A549 (cell line): ENCODE results near the gene RNF183. TPM values are rescaled to one million over a fixed set of nuclear protein-coding genes. Genes with fewer than 3 reads are reported as not detected.
A peak's percentile ranks its signal among the peaks of the same experiment; 100 is the strongest.

Source experiments
- ATAC-seq, 2 experiments: fragments of 200-7000 bp in 1 of 2; fragments of >200 bp in 1 of 2; cut with Nextera tagmentation in 1 of 2; cut with Tn5 transposase in 1 of 2; 3 replicates each; pipeline versions ENCODE4 v1.8.0 to v1.9.1; 2018 to 2020; ENCODE audit warnings: mild to moderate bottlenecking in 1 of 2, moderate library complexity in 1 of 2
- CTCF ChIA-PET: fragments of 300-600 bp; sonication (Branson Sonifier 250); formaldehyde crosslinking; extraction: SDS; loops from one replicate; lab custom pipeline; 2021; ENCODE audit warnings: antibody characterized with exemption, inconsistent platforms; lab: Yijun Ruan, JAX
- POLR2A ChIA-PET: fragments of 350-600 bp; formaldehyde crosslinking; extraction: SDS; loops from one replicate; lab custom pipeline; 2021; ENCODE audit warnings: antibody characterized with exemption, inconsistent platforms; lab: Yijun Ruan, JAX
- DNase-seq, 2 experiments: peaks; one replicate each; pipeline versions ENCODE4 v3.0.0 to v3.0.0-alpha.2; 2011 to 2016; ENCODE audit warnings: low read depth in 1 of 2, low spot score in 1 of 2
- FAIRE-seq: peaks from 2 replicates; lab custom pipeline; 2011; peaks lifted over from hg19 to GRCh38; lab: Jason Lieb, UNC
- H3K27ac ChIP-seq, 2 experiments: fragments of >200 bp; sonication (Bioruptor Twin); formaldehyde crosslinking; 3 replicates each; pipeline ENCODE4 v1.5.1; 2016 to 2017
- H3K4me1 ChIP-seq: fragments of >200 bp; sonication (Bioruptor Twin); formaldehyde crosslinking; 3 replicates; pipeline ENCODE4 v1.6.1; 2016
- H3K4me2 ChIP-seq: fragments of >200 bp; sonication (Bioruptor Twin); formaldehyde crosslinking; 3 replicates; pipeline ENCODE4 v1.6.1; 2016
- H3K4me3 ChIP-seq: fragments of >200 bp; sonication (Bioruptor Twin); formaldehyde crosslinking; 3 replicates; pipeline ENCODE4 v1.5.1; 2016
- H3K9me3 ChIP-seq: fragments of >200 bp; sonication (Bioruptor Twin); formaldehyde crosslinking; 3 replicates; pipeline ENCODE4 v1.6.1; 2016
- BCL3 ChIP-seq: fragments of >200 bp; sonication (Bioruptor Twin); formaldehyde crosslinking; IDR thresholded peaks from 3 replicates; pipeline ENCODE4 v1.6.1; 2016
- CBX2 ChIP-seq: fragments of 200-600 bp; sonication (generic); IDR thresholded peaks from 2 replicates; pipeline ENCODE4 v1.6.1; 2016; ENCODE audit warnings: low read depth, mild to moderate bottlenecking, borderline replicate concordance
- CHD4 ChIP-seq: fragments of 200-600 bp; sonication (generic); IDR thresholded peaks from 2 replicates; pipeline ENCODE4 v1.6.1; 2016; ENCODE audit warnings: antibody characterized with exemption, mild to moderate bottlenecking, borderline replicate concordance
- E2F6 ChIP-seq: IDR thresholded peaks from 2 replicates; pipeline ENCODE4 v1.6.1; 2012; ENCODE audit warnings: low read depth, borderline replicate concordance
- ESRRA ChIP-seq: fragments of 150-350 bp; IDR thresholded peaks from 2 replicates; pipeline ENCODE4 v1.6.1; 2014; ENCODE audit warnings: mild to moderate bottlenecking, low read length, borderline replicate concordance
- GATA3 ChIP-seq: IDR thresholded peaks from 2 replicates; pipeline ENCODE4 v1.6.1; 2012; ENCODE audit warnings: borderline replicate concordance
- HOXB13 ChIP-seq: fragments of 250-450 bp; sonication (Bioruptor Pico); IDR thresholded peaks from 2 replicates; pipeline ENCODE4 v1.5.0; 2020; ENCODE audit warnings: low read depth, mild to moderate bottlenecking, moderate library complexity
- JUN ChIP-seq, 2 experiments: fragments of >200 bp; sonication (Bioruptor Twin); formaldehyde crosslinking; IDR thresholded peaks; 2 replicates in 1 of 2; 3 replicates in 1 of 2; pipeline ENCODE4 v1.6.1; 2016 to 2017
- KDM5A ChIP-seq: fragments of 200-600 bp; sonication (generic); IDR thresholded peaks from 2 replicates; pipeline ENCODE4 v1.6.1; 2016; ENCODE audit warnings: antibody characterized with exemption, mild to moderate bottlenecking
- MAFK ChIP-seq: fragments of 450-650 bp; IDR thresholded peaks from 2 replicates; pipeline ENCODE4 v1.6.1; 2014; ENCODE audit not compliant: partially characterized antibody
- MAX ChIP-seq: IDR thresholded peaks from 2 replicates; pipeline ENCODE4 v1.6.1; 2012
- MYC ChIP-seq: IDR thresholded peaks from 2 replicates; pipeline ENCODE4 v1.6.1; 2012; ENCODE audit warnings: mild to moderate bottlenecking, inconsistent platforms, low read length, improper control_type of control experiment, borderline replicate concordance
- POLR2A ChIP-seq: IDR thresholded peaks from 2 replicates; pipeline ENCODE4 v1.6.1; 2012; ENCODE audit warnings: mild to moderate bottlenecking, low read length
- POLR2AphosphoS2 ChIP-seq: conservative IDR thresholded peaks from 2 replicates; pipeline ENCODE4 v1.6.1; 2012; ENCODE audit warnings: low read length, improper control_type of control experiment, inconsistent platforms
- RAD21 ChIP-seq, 2 experiments: fragments of >200 bp in 1 of 2; sonication (Bioruptor Twin) in 1 of 2; formaldehyde crosslinking in 1 of 2; IDR thresholded peaks in 1 of 2; conservative IDR thresholded peaks in 1 of 2; 2 replicates in 1 of 2; 3 replicates in 1 of 2; pipeline ENCODE4 v1.6.1; 2012 to 2018; ENCODE audit warnings: inconsistent platforms in 1 of 2
- RFX5 ChIP-seq: fragments of 450-650 bp; IDR thresholded peaks from 2 replicates; pipeline ENCODE4 v1.7.1; 2014; ENCODE audit warnings: antibody characterized with exemption, mild to moderate bottlenecking, moderate library complexity
- SMC3 ChIP-seq: fragments of >200 bp; sonication (Bioruptor Twin); formaldehyde crosslinking; IDR thresholded peaks from 3 replicates; pipeline ENCODE4 v1.6.1; 2018; ENCODE audit warnings: inconsistent platforms
- SREBF2 ChIP-seq: fragments of 450-650 bp; IDR thresholded peaks from 2 replicates; pipeline ENCODE4 v1.6.1; 2014; ENCODE audit warnings: mild to moderate bottlenecking, moderate library complexity
- TP53 ChIP-seq: fragments of 250-450 bp; sonication (Bioruptor Pico); IDR thresholded peaks from 2 replicates; pipeline ENCODE4 v1.5.0; 2021; ENCODE audit warnings: mild to moderate bottlenecking, moderate library complexity
- ZC3H11A ChIP-seq: fragments of 450-650 bp; IDR thresholded peaks from 2 replicates; pipeline ENCODE4 v1.6.1; 2014; ENCODE audit warnings: antibody characterized with exemption, mild to moderate bottlenecking
- ZFP36 ChIP-seq: fragments of 450-650 bp; IDR thresholded peaks from 2 replicates; pipeline ENCODE4 v1.6.1; 2014; ENCODE audit warnings: borderline replicate concordance; ENCODE audit not compliant: partially characterized antibody
- WGBS: methylation state at CpG from one replicate; pipeline ENCODE4 v1.1.6; 2017; ENCODE audit errors: missing lambda C conversion rate; 5-methylcytosine and 5-hydroxymethylcytosine counted together
- polyA plus RNA-seq, 4 experiments: library from polyadenylated mRNA; depleted of rRNA in 3 of 4; stranded (reverse); fragments of >200 nt; fragmentation: RNase III in 1 of 4; extraction: RNeasy Plus Mini Kit Qiagen cat#74134 plus additional on column Dnase treatment in 1 of 4; gene quantifications; 2 replicates in 3 of 4; 3 replicates in 1 of 4; pipeline ENCODE4 v1.2.3, GENCODE V29; 2011 to 2017

The RNF183 gene
- polyA plus RNA-seq, 2 of the 4 experiments (the other 2 are of a cell fraction), result 0.13 TPM; not detected in 1

- Histone ChIP-seq H3K4me2 (no peak overlapping the region), H3K27ac (no peak overlapping the region), H3K4me1 (0 out of 3 replicates have a peak, but pooled peaks cover 4% of the 10 kb centered on the region), H3K4me3 (no peak overlapping the region), H3K9me3 (no peaks in the 10 kb centered on the region)
- DNase-seq (no peak), ATAC-seq (no peak), FAIRE-seq (no peak)
- ChIA-PET POLR2A (no interaction called here), CTCF (interaction anchor here (1.5 to 2.6 kb wide), 2 partner anchors 60 to 68 kb away, joined by 3 to 14 read pairs; partner anchors contain the start of gene ALAD)
- TF ChIP-seq HOXB13 (CRISPR knock-in tag) (no peak), SREBF2 (no peak), ESRRA (no peak), MAX (no peak), CHD4 (no peak)
- 76% methylated on average over 9 of the region's 9 CpGs for WGBS
These were observed 38.7 kb upstream of the RNF183 start for GRCh38 chr9:113341712-113342410.

GRCh38 chr9:113340011-113340699 is 37.0 kb upstream of the RNF183 start, which contains the start of gene WDR31:
TSS of gene WDR31 (minus strand) at chr9:113340275. CDS start at chr9:113332022, 8,253 bp downstream.
- Histone ChIP-seq H3K9me3 (no peaks in the 10 kb centered on the region), H3K4me2 (peak within 1 kb of the TSS; percentile 89), H3K4me3 (peak within 1 kb of the TSS; percentile 51), H3K27ac (peak within 1 kb of the TSS; percentile 69 to 91), H3K4me1 (0 out of 3 replicates have a peak, but pooled peaks cover 4% of the 10 kb centered on the region)
- WGBS, result 1% methylated on average over 18 of the region's 46 CpGs
- POLR2A ChIA-PET, result interaction anchor here (0.5 to 1.8 kb wide), 13 partner anchors 10 to 336 kb away, joined by 3 to 29 read pairs (median 8); partner anchors contain the start of genes ALAD, BSPRY, C9orf43 and CDC26
- TF ChIP-seq BCL3 (0 out of 3 replicates have a peak, but pooled peaks have one; percentile 74), POLR2AphosphoS2 (no peak), MAFK (no peak), CBX2 (no peak), ZFP36 (no peak), RAD21 (conservative IDR thresholded peaks at IDR 0.05 in 1 of 2, IDR thresholded peaks at IDR 0.05 in 1 of 2) (peak; percentile 10 to 14; a peak in 2 of 5 replicates), RFX5 (peak; percentile 32), SMC3 (0 out of 3 replicates have a peak, but pooled peaks have one; percentile 31), MYC (peak; percentile 88), MAX (peak; percentile 96), ZC3H11A (peak; percentile 8; the same call in 1 of the 2 replicates), TP53 (CRISPR knock-in tag) (no peak), POLR2A (peak; percentile 68), GATA3 (0 out of 2 replicates have a peak, but pooled peaks have one; percentile 44), JUN (IDR thresholded peaks at IDR 0.05) (peak; percentile 53 to 85; a peak in 4 of 5 replicates), E2F6 (peak; percentile 80), KDM5A (peak; percentile 32; the same call in 1 of the 2 replicates)
- ATAC-seq (peak; percentile 99), DNase-seq (peak; percentile 91 to 93), FAIRE-seq (no peak)
- CTCF ChIA-PET, result interaction anchor here (0.6 to 2.6 kb wide), 16 partner anchors 9 to 319 kb away, joined by 3 to 14 read pairs (median 4); partner anchors contain the start of genes ALAD, BSPRY and POLE3
